Astrocyte (in vitro differentiated cells and primary cell): ENCODE data around the gene PDLIM1.
"Not testable (repeated sequence)": the region's sequence is repeated elsewhere in the genome, so short reads cannot be mapped to it uniquely, and the experiment has no call there.

Experiments
- EZH2 ChIP-seq: IDR thresholded peaks from 2 replicates; pipeline ENCODE4 v1.6.1; 2012; ENCODE audit warnings: mild to moderate bottlenecking, low read length, inconsistent platforms; ENCODE audit not compliant: insufficient read depth
- TF ChIP-seq, protein P1 (sequence below): IDR thresholded peaks from 2 replicates; pipeline ENCODE4 v1.5.1; 2011; ENCODE audit warnings: low read depth, mild to moderate bottlenecking, inconsistent platforms, low read length, moderate library complexity; ENCODE audit not compliant: insufficient read depth

DNA sequence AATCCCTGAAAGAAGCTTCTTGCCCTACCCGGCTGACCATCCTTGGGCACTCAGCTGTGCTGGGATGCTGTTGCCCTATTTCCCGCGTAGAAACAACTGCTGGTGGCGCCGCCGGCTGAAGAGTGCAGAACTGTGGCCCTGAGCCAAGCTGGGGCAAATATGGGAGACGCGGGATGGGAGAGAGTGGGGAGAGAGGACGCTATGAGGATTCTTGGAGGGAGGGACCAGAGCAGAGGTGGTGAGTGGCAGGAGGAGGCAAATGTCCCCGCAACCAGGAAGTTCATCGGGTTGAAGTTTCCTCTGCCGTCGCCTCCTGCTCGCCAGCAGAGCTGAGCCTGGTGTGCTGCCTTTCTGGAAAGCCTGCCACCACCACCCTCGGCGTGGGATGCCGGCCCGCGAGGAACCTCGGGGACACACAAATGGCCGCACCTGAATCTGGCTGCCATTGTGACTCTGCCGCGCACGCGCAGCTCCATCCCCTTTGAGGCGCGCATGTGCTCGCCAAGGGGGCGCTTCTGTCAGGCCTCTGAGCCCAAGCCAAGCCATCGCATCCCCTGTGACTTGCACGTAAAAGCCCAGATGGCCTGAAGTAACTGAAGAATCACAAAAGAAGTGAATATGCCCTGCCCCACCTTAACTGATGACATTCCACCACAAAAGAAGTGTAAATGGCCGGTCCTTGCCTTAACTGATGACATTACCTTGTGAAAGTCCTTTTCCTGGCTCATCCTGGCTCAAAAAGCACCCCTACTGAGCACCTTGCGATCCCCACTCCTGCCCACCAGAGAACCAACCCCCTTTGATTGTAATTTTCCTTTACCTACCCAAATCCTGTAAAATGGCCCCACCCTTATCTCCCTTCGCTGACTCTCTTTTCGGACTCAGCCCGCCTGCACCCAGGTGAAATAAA is 59.9 kb downstream of the PDLIM1 start:
- TF ChIP-seq, protein P1, sequence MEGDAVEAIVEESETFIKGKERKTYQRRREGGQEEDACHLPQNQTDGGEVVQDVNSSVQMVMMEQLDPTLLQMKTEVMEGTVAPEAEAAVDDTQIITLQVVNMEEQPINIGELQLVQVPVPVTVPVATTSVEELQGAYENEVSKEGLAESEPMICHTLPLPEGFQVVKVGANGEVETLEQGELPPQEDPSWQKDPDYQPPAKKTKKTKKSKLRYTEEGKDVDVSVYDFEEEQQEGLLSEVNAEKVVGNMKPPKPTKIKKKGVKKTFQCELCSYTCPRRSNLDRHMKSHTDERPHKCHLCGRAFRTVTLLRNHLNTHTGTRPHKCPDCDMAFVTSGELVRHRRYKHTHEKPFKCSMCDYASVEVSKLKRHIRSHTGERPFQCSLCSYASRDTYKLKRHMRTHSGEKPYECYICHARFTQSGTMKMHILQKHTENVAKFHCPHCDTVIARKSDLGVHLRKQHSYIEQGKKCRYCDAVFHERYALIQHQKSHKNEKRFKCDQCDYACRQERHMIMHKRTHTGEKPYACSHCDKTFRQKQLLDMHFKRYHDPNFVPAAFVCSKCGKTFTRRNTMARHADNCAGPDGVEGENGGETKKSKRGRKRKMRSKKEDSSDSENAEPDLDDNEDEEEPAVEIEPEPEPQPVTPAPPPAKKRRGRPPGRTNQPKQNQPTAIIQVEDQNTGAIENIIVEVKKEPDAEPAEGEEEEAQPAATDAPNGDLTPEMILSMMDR: not testable (repeated sequence)
- TF ChIP-seq EZH2: not testable (repeated sequence)
